ENCODE measurements around the gene APOLD1. TPM values are rescaled to one million over a fixed set of nuclear protein-coding genes. Genes with fewer than 3 reads are reported as not detected.
A peak's percentile ranks its signal among the peaks of the same experiment; 100 is the strongest.
"Not testable (repeated sequence)": the region's sequence is repeated elsewhere in the genome, so short reads cannot be mapped to it uniquely, and the experiment has no call there.

The APOLD1 gene
- total RNA-seq, 3 donors from 2014 or later = 26.7 to 236 (median 41.4) TPM

- H3K27me3 ChIP-seq = no peaks in the 10 kb centered on the region
- TF ChIP-seq CTCF (IDR thresholded peaks at IDR 0.05) (no peak), POLR2AphosphoS5 (IDR thresholded peaks at IDR 0.05) (no peak), POLR2A (IDR thresholded peaks at IDR 0.05) (no peak)
- no peak for DNase-seq (ENCODE audit: low spot score in 2 of 2)
- no peaks in the 10 kb centered on the region for H3K9me3 ChIP-seq
- H3K4me1 ChIP-seq = no peaks in the 10 kb centered on the region
- no peak overlapping the region for H3K27ac ChIP-seq
- intact Hi-C loops (cut with DNase I; ENCODE audit: low total_unique reads) = no loop called here
- no peaks in the 10 kb centered on the region for H3K36me3 ChIP-seq
- no peak overlapping the region for H3K4me3 ChIP-seq
These were observed 15.1 kb downstream of the APOLD1 start for GRCh38 chr12:12800406-12801180.

- DNase-seq (ENCODE audit: low spot score in 2 of 2); H3K9me3 ChIP-seq; H3K36me3 ChIP-seq; H3K27ac ChIP-seq; H3K27me3 ChIP-seq; H3K4me3 ChIP-seq; H3K4me1 ChIP-seq; intact Hi-C loops (cut with DNase I; ENCODE audit: low total_unique reads): not testable (repeated sequence)
These were observed 16.2 kb downstream of the APOLD1 start for GRCh38 chr12:12801656-12802055.

- DNase-seq (ENCODE audit: low spot score in 2 of 2) = peak; percentile 75 to 92
- intact Hi-C loops (cut with DNase I; ENCODE audit: low total_unique reads) = no loop called here
These were observed 17.7 kb downstream of the APOLD1 start for GRCh38 chr12:12803186-12803585.

GRCh38 chr12:12804011-12804410, 18.6 kb downstream of the APOLD1 start:
- H3K27ac ChIP-seq = peak overlapping the region in 1 of 2 donors; percentile 50
- H3K4me3 ChIP-seq = no peak overlapping the region
- no peaks in the 10 kb centered on the region for H3K9me3 ChIP-seq
- DNase-seq (ENCODE audit: low spot score in 2 of 2) = no peak
- no peak for TF ChIP-seq POLR2AphosphoS5 (IDR thresholded peaks at IDR 0.05)
- TF ChIP-seq POLR2A (IDR thresholded peaks at IDR 0.05) = no peak
- no peak for TF ChIP-seq CTCF (IDR thresholded peaks at IDR 0.05)
- no peaks in the 10 kb centered on the region for H3K4me1 ChIP-seq
- intact Hi-C loops (cut with DNase I; ENCODE audit: low total_unique reads) = no loop called here
- H3K27me3 ChIP-seq = no peaks in the 10 kb centered on the region
- no peaks in the 10 kb centered on the region for H3K36me3 ChIP-seq

More at GRCh38 chr12:12803186-12803585, 17.7 kb downstream of the APOLD1 start:
- Histone ChIP-seq H3K36me3 (no peaks in the 10 kb centered on the region), H3K4me3 (no peak overlapping the region), H3K4me1 (no peaks in the 10 kb centered on the region), H3K27ac (peak overlapping the region in 1 of 2 donors; percentile 64), H3K27me3 (no peaks in the 10 kb centered on the region), H3K9me3 (no peaks in the 10 kb centered on the region)
- TF ChIP-seq POLR2AphosphoS5 (IDR thresholded peaks at IDR 0.05) (peak; percentile 36 to 80 (median 72)), CTCF (IDR thresholded peaks at IDR 0.05) (no peak), POLR2A (IDR thresholded peaks at IDR 0.05) (no peak)

- intact Hi-C loops (cut with DNase I; ENCODE audit: low total_unique reads) = no loop called here
- no peaks in the 10 kb centered on the region for H3K4me1 ChIP-seq
- no peaks in the 10 kb centered on the region for H3K9me3 ChIP-seq
- peak overlapping the region in 1 of 2 donors; percentile 50 for H3K27ac ChIP-seq
- no peak overlapping the region for H3K4me3 ChIP-seq
- H3K36me3 ChIP-seq = no peaks in the 10 kb centered on the region
- TF ChIP-seq POLR2A (IDR thresholded peaks at IDR 0.05) = no peak
- no peak for TF ChIP-seq POLR2AphosphoS5 (IDR thresholded peaks at IDR 0.05)
- no peak for TF ChIP-seq CTCF (IDR thresholded peaks at IDR 0.05)
- DNase-seq (ENCODE audit: low spot score in 2 of 2) = no peak
- H3K27me3 ChIP-seq = no peaks in the 10 kb centered on the region
These were observed 19.0 kb downstream of the APOLD1 start for GRCh38 chr12:12804432-12804886.
